Skeletal muscle tissue (tissue), 4 donors: Measurements from ENCODE around the gene HSD11B1L. TPM values are rescaled to one million over a fixed set of nuclear protein-coding genes. Genes with fewer than 3 reads are reported as not detected.
A peak's percentile ranks its signal among the peaks of the same experiment; 100 is the strongest.
"Not testable (repeated sequence)": the region's sequence is repeated elsewhere in the genome, so short reads cannot be mapped to it uniquely, and the experiment has no call there.

Experiments used
- H3K27ac ChIP-seq: one replicate; pipeline ENCODE4 v1.7.0; 2013; ENCODE audit warnings: mild to moderate bottlenecking, low read depth, low read length, inconsistent platforms
- H3K27me3 ChIP-seq, 3 donors: one replicate each; pipeline ENCODE4 v1.7.0; 2013; ENCODE audit warnings: low read length in 3 of 3; ENCODE audit not compliant: control insufficient read depth in 3 of 3, insufficient read depth in 3 of 3
- H3K36me3 ChIP-seq, 3 donors: one replicate each; pipeline ENCODE4 v1.7.0; 2013; ENCODE audit warnings: low read length in 3 of 3; ENCODE audit not compliant: control insufficient read depth in 3 of 3, insufficient read depth in 3 of 3
- H3K4me1 ChIP-seq, 3 donors: one replicate each; pipeline ENCODE4 v1.7.0; 2013; ENCODE audit warnings: low read length in 3 of 3, mild to moderate bottlenecking in 3 of 3; ENCODE audit not compliant: control insufficient read depth in 3 of 3, insufficient read depth in 3 of 3
- H3K4me3 ChIP-seq, 3 donors: one replicate each; pipeline ENCODE4 v1.7.0; 2013; ENCODE audit warnings: low read length in 3 of 3
- H3K9ac ChIP-seq, 3 donors: one replicate each; pipeline ENCODE4 v1.7.0; 2013; ENCODE audit warnings: low read length in 3 of 3, mild to moderate bottlenecking in 3 of 3, moderate library complexity in 2 of 3, low read depth in 1 of 3
- H3K9me3 ChIP-seq, 3 donors: one replicate each; pipeline ENCODE4 v1.7.0; 2013; ENCODE audit warnings: low read length in 3 of 3; ENCODE audit not compliant: control insufficient read depth in 3 of 3
- total RNA-seq: library from RNA; depleted of rRNA; stranded (reverse); fragments of >200 nt; gene quantifications from one replicate; pipeline ENCODE4 v1.2.3, GENCODE V29; 2014
- donor health status: Osteomylitis.

Gene HSD11B1L
- total RNA-seq, 1 donor from 2014 or later: 4.7 TPM

GRCh38 chr19:5719961-5720790 is 39.3 kb downstream of the HSD11B1L start, which contains the start of the genes CATSPERD and LONP1:
TSS of gene CATSPERD (plus strand) at chr19:5720637. CDS start at chr19:5720738, 101 bp downstream.
TSS of gene LONP1 (minus strand) at chr19:5720146. CDS start at chr19:5720132, 14 bp downstream.
- peak within 1 kb of the TSS; percentile 95 for H3K27ac ChIP-seq
- H3K27me3 ChIP-seq: no peaks in the 10 kb centered on the region
- peaks cover 0 to 5% (median 4%) of the 10 kb centered on the region in 3 donors for H3K36me3 ChIP-seq
- H3K9ac ChIP-seq: peak within 1 kb of the TSS; percentile 93 to 94 (median 94)
- no peaks in the 10 kb centered on the region for H3K9me3 ChIP-seq
- peak within 1 kb of the TSS; percentile 96 to 99 (median 97) for H3K4me3 ChIP-seq
- peaks cover 23 to 33% (median 26%) of the 10 kb centered on the region in 3 donors for H3K4me1 ChIP-seq

- Histone ChIP-seq H3K27ac (no peak overlapping the region), H3K4me1 (no peaks in the 10 kb centered on the region), H3K9me3 (no peaks in the 10 kb centered on the region), H3K4me3 (no peak overlapping the region), H3K27me3 (peaks cover 0 to 4% (median 2%) of the 10 kb centered on the region in 3 donors), H3K36me3 (no peaks in the 10 kb centered on the region), H3K9ac (peak overlapping the region in 1 of 3 donors; percentile 8)
These were observed 46.7 kb downstream of the HSD11B1L start for GRCh38 chr19:5727453-5728050.

DNA sequence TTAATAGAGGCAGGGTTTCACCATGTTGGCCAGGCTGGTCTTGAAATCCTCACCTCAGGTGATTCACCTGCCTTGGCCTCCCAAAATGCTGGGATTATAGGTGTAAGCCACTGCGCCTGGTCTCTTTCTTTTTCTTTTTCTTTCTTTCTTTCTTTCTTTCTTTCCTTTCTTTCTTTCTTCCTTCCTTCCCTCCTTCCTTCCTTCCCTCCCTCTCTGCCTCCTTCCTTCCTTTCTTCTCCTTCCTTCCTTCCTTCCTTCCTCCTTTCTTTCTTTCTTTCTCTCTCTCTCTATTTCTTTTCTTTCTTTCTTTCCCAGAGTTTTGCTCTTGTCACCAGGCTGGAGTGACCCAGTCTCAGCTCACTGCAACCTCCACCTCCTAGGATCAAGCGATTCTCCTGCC is 52.3 kb downstream of the HSD11B1L start:
- H3K36me3 ChIP-seq, H3K9me3 ChIP-seq, H3K27ac ChIP-seq, H3K27me3 ChIP-seq, H3K4me3 ChIP-seq, H3K9ac ChIP-seq, H3K4me1 ChIP-seq: not testable (repeated sequence)

Other genes with a start within 250 kb of the HSD11B1L start
- gene ZNRF4, start 225.6 kb upstream of the HSD11B1L start, total RNA-seq: not detected
- not detected for gene TINCR, start 113.1 kb upstream of the HSD11B1L start, total RNA-seq
- gene SAFB2, start 58.3 kb upstream of the HSD11B1L start, total RNA-seq: 23.5 TPM
- gene SAFB, start 57.9 kb upstream of the HSD11B1L start, total RNA-seq: 61.1 TPM
- 43.3 TPM for gene MICOS13, start 511 bp upstream of the HSD11B1L start, total RNA-seq
- gene RPL36, start 9.3 kb downstream of the HSD11B1L start, total RNA-seq: 634 TPM
- gene LONP1, start 39.1 kb downstream of the HSD11B1L start, total RNA-seq: 37.1 TPM
- gene CATSPERD, start 39.6 kb downstream of the HSD11B1L start, total RNA-seq: not detected
- gene PRR22, start 103.7 kb downstream of the HSD11B1L start, total RNA-seq: not detected
- 15.7 TPM for gene DUS3L, start 110.1 kb downstream of the HSD11B1L start, total RNA-seq
- not detected for gene NRTN, start 124.0 kb downstream of the HSD11B1L start, total RNA-seq
- gene FUT6, start 158.7 kb downstream of the HSD11B1L start, total RNA-seq: not detected
- not detected for gene FUT3, start 170.4 kb downstream of the HSD11B1L start, total RNA-seq
- gene FUT5, start 189.5 kb downstream of the HSD11B1L start, total RNA-seq: not detected
- 202 TPM for gene NDUFA11, start 222.8 kb downstream of the HSD11B1L start, total RNA-seq
- 3.7 TPM for gene VMAC, start 223.8 kb downstream of the HSD11B1L start, total RNA-seq
- gene CAPS, start 233.2 kb downstream of the HSD11B1L start, total RNA-seq: 1.6 TPM